Superior temporal gyrus (tissue), 1 donor: ENCODE data around the gene GLI1.
"Not testable (repeated sequence)": the region's sequence is repeated elsewhere in the genome, so short reads cannot be mapped to it uniquely, and the experiment has no call there.

Experiments
- DNase-seq: peaks from one replicate; pipeline ENCODE4 v3.0.0-alpha.2; 2016; ENCODE audit errors: extremely low spot score

GLI1 gene

DNA sequence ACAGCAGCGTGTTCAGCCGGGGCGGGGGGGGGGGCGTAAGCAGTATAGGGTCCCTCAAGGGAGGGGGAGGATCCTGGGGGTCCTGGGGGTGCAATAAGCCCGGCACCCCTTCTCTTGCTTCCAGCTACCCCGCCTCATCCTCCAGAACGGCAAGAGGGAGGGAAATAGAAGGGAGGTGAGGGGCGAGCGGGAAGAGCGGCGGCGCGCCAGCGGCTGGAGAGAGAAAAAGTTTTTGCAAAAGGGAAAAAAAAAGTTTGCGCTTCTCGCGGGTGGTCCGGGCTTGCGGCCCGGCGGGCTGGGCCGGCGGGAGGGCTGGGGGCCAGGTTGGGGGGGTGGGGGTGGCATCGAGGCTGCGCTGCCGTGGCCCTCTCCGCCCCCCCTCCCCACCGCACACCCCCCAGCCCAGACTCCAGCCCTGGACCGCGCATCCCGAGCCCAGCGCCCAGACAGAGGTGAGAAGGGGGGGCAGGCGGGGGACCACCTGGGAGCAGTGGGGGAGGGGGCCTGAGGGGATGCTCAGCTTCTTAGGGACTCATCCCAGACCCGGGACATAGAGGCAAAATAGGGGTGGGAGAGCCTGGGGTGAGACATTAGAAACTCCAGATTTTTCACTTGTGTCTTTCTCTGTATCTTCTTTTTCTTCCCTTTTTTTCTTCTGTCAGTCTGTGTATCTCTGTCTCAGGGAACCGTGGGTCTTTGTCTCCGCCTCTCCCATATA, at the start of gene GLI1:
GLI1 (plus strand) TSS at position 36 of the 718 bp plus-strand sequence. CDS start 3,907 bp downstream, outside the sequence.
- DNase-seq: no peak

DNA sequence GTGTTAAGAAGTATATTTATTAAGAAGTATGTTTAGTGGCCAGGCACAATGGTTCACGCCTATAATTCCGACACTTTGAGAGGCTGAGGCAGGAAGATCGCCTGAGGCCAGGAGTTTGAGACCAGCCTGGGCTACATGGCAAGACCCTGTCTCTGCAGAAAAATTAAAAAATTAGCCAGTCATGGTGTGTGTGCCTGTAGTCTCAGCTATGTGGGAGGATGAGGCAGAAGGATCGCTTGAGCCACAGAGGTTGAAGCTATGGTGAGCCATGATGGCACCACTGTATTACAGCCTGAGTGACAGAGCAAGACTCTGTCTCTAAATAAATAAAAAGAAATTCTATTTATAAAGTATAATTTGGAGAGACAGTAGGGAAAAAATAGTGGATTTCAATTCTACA, 49.1 kb upstream of the GLI1 start:
- DNase-seq: no peak

DNA sequence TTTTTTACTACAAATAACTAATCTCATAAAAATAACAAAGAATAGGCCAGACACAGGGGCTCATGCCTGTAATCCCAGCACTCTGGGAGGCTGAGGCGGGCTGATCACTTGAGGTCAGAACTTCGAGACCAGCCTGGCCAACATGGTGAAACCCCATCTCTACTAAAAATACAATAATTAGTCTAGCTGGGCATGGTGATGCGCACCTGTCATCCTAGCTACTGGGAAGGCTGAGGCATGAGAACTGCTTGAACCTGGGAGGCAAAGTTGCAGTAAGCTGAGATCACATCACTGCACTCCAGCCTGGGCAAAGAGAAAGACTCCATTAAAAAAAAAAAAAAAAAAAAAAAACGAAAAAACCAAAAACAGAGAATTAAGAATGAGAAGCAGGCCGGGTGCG, 45.4 kb upstream of the GLI1 start:
- not testable (repeated sequence) for DNase-seq

DNA sequence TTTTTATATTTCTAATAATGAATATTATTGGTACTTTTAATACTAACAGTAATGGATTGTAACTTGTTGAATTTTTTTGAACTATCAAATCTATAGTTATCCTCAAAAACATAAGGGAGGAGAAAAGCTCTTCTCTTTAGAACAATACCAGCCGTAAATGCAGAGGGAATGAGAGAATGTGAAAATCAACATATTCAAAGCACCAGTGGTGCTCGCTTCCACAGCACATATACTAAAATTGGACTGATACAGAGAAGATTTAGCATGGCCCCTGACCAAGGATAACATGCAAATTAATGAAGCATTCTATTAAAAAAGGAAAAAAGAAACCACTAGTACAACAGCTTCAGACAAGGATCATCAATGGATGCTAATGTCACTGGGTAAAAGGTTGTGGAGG, 44.5 kb upstream of the GLI1 start:
- no peak for DNase-seq

DNA sequence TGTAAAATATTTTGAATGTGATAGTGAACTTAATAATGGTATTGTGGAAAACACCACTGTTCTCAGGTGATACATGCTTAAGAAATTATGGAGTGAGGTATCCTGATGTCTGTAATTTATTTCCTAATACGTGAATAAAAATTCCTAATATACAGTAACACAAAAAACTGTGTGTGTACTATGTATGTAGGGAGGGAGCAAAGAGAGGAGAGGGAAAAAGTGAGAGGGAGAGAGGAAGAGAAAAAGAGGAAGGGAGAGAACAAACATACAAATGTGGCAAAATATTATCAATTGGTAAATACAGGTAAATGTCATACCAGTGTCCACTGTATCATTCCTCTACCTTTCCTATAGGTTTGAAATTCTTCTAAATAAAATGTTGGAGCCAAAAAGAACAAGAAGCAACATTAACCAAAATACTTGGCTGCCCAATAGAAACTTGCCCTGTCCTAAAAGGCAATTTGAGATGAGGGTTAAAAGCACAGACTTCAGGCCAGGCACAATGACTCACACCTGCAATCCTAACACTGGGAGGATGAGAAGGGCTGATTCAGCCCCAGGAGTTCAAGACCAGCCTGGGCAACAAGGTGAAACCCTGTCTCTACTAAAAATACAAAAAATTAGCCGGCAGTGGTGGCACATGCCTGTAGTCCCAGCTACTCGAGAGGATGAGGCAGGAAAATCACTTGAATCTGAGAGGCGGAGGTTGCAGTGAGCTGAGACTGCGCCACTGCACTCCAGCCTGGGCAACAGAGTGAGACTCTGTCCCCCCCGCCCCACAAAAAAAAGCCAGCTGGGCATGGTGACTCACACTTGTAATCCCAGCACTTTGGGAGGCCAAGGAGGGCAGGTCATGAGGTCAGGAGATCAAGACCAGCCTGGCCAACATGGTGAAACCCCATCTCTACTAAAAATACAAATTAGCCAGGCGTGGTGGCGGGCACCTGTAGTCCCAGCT, 43.3 kb upstream of the GLI1 start:
- no peak for DNase-seq

DNA sequence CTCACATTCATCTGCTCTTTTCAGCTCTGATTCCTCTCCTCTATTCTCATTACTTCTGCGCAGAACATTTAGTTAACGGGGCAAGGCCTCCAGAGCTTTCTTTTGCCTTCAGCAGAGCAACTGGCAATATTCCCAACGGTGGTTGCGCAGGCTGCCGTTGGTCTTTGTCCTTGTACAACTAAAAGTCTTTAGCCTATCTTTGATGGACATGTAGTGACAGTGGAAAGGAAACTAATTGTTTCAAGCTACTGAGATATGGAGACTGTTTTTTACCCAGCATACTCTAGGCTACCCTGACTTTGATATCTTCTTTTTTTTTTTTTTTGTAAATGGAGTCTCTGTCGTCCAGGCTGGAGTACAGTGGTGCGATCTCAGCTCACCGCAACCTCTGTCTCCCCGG, 41.3 kb upstream of the GLI1 start:
- no peak for DNase-seq

DNA sequence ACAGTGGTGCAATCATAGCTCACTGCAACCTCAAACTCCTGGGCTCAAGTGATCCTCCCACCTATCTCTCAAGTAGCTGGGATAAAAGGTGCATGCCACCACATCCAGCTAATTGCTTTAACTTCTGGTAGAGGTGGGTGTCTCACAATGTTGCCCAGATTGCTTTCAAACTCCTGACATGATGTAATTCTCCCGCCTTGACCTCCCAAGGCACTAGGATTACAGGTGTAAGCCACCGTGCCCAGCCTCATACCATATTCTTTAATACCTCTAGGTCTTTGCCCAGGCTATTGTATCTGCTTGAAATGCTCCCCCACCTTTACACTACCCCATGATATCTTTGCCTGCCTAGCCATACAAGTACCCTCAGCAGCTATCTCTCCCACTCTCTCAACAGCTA, 40.1 kb upstream of the GLI1 start:
- DNase-seq: no peak

DNA sequence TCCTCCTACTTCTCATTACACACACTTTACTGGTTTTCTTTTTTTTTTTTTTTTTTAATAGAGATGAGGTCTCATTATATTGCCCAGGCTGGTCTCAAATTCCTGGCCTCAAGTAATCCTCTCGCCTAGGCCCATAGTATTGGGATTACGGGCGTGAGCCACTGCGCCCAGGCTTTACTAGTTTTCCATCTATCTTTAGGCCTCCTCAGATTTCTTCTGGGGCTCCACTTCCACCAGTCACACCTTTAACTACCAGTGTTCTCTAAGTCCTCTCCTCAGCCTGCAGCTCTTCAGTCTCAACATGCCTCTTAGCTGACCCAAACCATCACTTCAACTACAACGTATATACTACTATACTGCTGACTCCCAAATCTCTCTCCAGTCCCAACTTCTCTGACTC, 39.1 kb upstream of the GLI1 start:
- DNase-seq: no peak

DNA sequence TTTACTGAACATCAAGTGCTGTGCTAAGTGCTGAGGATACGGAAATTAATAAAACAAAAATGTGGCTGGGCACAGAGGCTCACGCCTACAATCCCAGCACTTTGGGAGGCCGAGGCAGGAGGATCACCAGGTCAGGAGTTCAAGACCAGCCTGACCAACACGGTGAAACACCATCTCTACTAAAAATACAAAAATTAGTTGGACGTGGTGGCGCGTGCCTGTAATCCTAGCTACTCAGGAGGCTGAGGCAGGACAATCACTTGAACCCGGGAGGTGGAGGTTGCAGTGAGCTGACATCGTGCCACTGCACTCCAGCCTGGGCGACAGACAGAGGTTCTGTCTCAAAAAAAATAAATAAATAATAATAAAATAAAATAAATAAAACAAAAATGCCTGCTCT, 32.6 kb upstream of the GLI1 start:
- not testable (repeated sequence) for DNase-seq

DNA sequence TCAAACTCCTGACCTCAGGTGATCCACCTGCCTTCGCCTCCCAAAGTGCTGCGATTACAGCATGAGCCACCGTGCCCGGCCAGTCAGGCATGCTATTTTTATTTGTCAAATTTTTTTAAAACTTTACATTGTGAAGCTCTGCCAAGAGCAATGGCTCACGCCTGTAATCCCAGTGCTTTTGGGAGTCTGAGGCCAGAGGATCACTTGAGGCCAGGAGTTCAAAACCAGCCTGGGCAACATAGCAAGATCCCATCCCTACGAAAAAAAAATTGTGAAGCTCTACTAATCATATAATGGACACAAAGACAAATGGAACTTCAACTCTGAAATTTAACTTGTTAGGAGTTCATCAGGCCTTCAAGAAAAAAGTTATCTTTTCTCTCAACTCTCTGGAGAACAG, 30.6 kb upstream of the GLI1 start:
- no peak for DNase-seq

DNA sequence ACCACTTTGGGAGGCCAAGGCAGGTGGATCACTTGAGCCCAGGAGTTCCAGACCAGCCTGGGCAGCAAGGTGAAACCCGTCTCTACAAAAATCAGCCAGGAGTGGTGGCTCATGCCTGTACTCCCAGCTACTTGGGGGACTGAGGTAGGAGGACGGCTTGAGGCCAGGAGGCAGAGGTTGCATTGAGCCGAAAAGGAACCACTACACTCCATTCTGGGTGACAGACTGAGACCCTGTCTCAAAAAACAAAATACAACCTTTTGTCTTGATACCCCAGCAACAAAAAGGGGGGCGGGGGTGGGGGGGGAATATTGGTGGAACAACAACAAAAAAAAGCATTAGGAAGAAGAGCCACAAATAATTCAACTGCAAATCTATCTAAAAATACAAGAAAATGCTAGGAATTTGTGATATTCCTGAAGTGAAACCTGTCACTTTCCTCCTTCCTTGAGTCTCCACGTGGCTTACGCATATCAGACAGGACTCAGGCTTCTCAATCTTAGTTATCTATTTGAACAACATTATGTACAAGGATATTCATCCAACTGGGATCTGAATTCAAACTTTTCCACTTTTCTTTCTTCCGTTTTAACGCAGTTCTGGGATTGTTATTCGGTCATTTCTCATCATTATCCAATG, 30.0 kb upstream of the GLI1 start:
- no peak for DNase-seq

DNA sequence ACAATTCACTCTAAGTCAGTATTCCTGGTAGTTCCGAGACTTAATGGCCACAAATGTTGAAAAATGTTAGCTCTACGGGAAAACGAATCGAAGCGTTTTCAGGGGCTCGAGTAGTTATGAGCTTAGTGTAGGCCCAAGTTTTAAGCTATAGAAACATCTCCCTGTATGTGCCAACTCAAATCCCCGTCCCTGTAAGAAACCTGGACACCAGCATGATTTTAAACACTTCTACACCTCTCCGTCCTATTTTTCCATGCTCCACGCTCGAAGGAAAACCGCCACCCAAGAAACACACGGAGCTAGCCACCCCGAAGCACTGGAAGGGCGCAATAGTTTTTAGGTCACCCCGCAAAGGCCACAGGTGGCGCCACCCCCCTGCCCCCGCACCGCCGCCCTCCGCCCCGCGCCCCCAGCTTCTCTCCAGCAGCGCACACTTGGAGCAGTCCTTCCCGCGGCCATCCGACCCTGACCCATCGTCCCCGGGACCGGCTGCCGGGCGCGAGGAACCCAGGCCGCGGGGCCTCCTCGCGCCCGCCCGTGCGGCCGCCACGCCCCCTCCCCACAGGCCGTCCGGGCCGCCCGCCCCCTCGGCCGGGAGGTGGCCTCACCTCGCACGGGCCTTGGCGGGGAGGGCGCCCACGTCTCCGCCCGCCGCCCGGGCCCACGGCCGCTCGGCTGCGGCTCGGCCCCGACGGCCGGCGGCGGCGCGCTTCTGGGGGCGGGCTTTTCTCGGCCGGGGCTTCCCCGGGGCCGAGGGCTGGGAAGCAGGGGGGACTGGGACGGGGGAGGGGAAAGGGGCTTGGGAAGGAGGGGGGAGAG, 29.3 kb upstream of the GLI1 start:
- DNase-seq: peak; percentile 40

DNA sequence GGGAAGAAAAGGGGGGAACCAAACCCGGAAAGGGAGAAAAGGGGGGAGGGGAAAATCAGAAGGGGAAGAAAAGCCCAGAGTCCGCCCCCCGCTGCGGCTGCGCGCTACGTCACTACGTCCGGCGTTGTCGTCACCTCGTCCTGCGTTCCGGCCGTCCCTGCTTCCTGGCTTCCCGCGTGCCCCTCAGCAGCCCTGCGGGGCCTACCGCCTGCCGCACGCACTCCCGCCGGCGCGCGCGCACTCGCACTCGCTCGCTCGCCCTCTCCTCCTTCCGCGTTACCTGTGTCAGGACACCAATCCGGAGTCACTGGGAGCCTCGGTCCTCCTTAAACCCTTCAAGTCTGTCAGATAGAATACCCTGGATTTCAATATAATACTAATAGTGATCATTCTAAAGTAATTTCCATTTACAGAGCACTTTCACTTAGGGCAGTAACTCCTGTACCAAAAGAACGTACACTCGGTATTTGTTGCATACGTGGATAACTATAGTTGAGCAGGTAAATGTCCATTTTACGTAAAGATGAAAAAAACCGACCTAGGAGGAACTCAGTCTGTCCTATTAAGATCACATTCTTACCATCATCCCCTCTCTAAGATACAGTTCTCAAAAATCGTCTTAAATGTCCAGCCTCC, 28.5 kb upstream of the GLI1 start, which contains the start of gene R3HDM2:
R3HDM2 (minus strand) TSS at position 113 of the 636 bp plus-strand sequence. CDS start 120,615 bp downstream, outside the sequence.
- peak; percentile 95 for DNase-seq

DNA sequence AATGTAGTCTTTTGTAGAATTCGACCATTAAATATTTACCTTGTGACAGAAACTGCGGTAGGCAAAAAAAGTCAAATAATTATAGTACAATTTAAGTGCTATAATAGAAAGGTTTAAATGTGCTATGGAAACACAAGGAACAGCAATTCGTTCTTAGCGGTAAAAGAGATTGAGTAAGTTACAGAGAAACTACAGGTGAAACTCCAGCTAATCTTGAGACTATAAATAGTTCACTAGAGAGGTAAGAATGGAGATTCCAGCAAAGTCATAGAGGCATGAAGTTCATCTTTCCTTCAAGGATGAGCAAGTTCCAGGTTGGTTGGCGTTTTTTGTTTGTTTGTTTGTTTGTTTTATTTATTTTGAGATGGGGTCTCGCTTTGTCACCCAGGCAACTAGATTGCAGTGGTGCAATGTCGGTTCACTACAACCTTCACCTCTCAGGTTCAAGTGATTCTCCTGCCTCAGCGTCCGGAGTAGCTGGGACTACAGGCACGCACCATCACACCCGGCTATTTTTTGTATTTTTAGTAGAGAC, 27.9 kb upstream of the GLI1 start:
- no peak for DNase-seq

DNA sequence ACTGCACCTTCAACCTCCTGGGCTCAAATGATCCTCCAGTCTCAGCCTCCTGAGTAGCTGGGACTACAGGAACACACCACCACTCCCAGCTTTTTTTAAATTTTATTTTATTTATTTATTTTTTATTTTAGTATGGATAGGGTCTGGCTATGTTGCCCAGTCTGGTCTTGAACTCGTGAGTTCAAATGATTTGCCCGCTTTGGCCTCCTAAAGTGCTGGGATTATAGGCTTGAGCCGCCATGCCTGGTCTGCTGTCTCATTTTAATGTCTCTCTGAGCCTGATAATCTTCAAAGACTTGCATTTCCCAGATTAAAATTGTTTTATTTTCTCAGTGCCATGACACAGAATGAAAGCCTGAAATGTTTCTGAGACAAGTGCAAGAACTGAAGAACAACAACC, 26.2 kb upstream of the GLI1 start:
- DNase-seq: no peak

DNA sequence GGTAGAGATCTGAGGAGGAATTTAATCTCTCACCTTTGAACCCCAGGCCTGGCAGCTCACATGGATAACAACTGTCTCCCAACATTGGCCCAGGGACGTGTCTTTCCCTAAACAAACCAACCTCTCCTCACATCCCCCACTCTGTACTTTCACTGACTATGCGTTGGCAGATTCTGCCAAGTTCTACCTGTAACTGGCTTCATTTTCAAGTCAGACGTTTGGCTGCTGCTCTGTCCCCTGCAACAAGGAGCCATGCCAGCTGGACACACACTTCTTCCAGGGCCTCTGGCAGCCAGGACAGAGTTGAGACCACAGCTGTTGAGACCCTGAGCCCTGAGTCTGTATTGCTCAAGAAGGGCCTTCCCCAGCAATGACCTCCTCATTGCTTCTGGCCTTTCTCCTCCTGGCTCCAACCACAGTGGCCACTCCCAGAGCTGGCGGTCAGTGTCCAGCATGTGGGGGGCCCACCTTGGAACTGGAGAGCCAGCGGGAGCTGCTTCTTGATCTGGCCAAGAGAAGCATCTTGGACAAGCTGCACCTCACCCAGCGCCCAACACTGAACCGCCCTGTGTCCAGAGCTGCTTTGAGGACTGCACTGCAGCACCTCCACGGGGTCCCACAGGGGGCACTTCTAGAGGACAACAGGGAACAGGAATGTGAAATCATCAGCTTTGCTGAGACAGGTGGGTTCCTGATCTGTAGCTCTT, 24.9 kb upstream of the GLI1 start, which contains the start of gene INHBC:
INHBC (plus strand) TSS at position 268 of the 707 bp plus-strand sequence; CDS start at position 371, 103 bp downstream.
- DNase-seq: no peak

DNA sequence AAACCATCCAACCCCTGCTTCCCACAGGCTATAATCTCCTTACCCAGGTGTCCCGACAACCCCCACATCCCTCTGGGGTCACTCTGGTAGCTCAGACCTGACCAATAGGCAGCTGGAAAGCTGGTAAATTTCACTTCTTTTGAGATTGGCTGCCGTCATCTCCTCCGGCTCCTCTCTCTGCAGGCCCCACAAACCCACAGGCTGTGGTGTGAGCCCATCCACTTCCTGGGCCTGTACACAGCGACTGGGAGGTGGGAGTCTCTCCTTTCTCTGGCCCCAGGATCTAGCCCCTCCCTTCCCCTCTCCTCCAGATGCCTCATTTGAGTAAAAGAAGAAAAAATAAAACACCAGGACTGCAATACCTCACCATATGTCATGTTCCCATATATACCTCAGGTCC, 24.3 kb upstream of the GLI1 start:
- DNase-seq: no peak

DNA sequence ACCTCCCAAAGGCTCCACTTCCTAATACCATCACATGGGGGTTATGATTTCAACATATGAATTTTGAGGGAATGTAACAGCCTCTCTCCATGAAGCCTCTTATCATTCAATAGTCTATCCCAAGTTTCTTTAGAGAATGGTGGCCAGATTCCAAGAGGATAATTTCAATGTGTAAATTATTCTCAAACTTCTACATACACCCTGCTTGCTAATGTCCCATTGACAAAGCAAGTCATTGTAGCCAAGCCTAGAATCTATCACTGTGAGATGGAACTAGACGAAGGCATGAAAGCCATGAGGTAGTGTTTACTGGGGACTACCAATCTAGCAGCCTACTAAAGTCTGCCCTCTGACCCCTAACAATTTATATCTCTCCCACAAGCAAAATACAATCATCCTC, 21.2 kb upstream of the GLI1 start:
- no peak for DNase-seq

DNA sequence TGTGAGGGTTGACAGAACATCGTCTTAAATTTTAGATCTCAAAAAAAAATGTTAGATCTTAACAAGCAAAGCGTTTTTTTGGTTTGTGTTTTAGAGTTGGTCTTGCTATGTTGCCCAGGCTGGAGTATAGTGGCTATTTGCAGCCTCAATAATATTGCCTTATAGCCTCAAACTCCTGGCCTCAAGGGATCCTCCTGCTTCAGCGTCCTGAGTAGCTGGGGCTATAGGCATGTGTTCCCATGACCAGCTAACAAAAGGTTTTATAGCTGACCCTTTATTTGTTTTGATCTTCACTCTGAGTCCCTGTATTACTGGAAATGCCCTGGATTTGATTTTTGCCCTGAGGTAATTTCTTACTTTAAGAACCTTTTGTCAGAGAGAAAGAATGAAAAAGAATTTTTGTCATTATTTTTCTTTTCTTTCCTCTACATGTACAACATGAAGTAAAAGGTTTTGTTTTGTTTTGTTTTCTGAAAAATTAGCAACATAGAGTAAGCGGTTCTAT, 19.8 kb upstream of the GLI1 start:
- no peak for DNase-seq

DNA sequence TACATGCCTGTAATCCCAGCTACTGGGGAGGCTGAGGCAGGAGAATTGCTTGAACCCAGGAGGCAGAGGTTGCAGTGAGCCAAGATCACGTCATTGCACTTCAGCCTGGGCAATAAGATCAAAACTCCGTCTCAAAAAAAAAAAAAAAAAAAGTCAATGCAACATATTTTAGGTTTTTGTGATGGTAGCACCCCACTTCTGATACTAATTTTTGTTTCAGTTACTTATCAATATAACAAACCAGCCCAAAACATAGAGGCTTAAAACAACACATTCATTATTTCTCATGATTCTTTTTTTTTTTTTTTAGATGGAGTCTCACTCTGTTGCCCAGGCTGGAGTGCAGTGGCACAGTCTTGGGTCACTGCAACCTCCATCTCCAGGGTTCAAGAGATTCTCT, 18.2 kb upstream of the GLI1 start:
- DNase-seq: not testable (repeated sequence)
